Calu3 (cell line): ENCODE measurements around the gene USP48. TPM values are rescaled to one million over a fixed set of nuclear protein-coding genes. Genes with fewer than 3 reads are reported as not detected.
A peak's percentile ranks its signal among the peaks of the same experiment; 100 is the strongest.

Experiments used
- BruUV-seq: library from RNA; stranded (reverse); fragments of 400-500 nt; replicated peaks from 2 replicates; lab custom pipeline; 2021; lab: Mats Ljungman, UMichigan
- CTCF ChIA-PET: fragments of 300-600 bp; sonication (Branson Sonifier 250); formaldehyde crosslinking; loops from one replicate; lab custom pipeline; 2022; ENCODE audit warnings: antibody characterized with exemption; lab: Charles Lee
- DNase-seq: peaks from one replicate; pipeline ENCODE4 v3.0.0; 2022
- H3K27ac Mint-ChIP-seq: one replicate; pipeline ENCODE4 v1.8.0; 2022; ENCODE audit warnings: mixed read lengths; ENCODE audit not compliant: unreplicated experiment
- H3K27me3 Mint-ChIP-seq: one replicate; pipeline ENCODE4 v1.8.0; 2022; ENCODE audit warnings: mixed read lengths; ENCODE audit not compliant: unreplicated experiment
- H3K36me3 Mint-ChIP-seq: one replicate; pipeline ENCODE4 v1.8.0; 2022; ENCODE audit warnings: mild to moderate bottlenecking, moderate library complexity, mixed read lengths; ENCODE audit not compliant: insufficient read depth, unreplicated experiment
- H3K4me1 Mint-ChIP-seq: one replicate; pipeline ENCODE4 v1.8.0; 2022; ENCODE audit warnings: mild to moderate bottlenecking, low read depth, mixed read lengths; ENCODE audit not compliant: unreplicated experiment
- H3K4me3 Mint-ChIP-seq: one replicate; pipeline ENCODE4 v1.8.0; 2022; ENCODE audit warnings: mild to moderate bottlenecking, low read depth, moderate library complexity, mixed read lengths; ENCODE audit not compliant: unreplicated experiment
- H3K9me3 Mint-ChIP-seq: one replicate; pipeline ENCODE4 v1.8.0; 2022; ENCODE audit warnings: low read depth, mixed read lengths; ENCODE audit not compliant: unreplicated experiment
- CTCF ChIP-seq: fragments of 200-600 bp; IDR thresholded peaks from one replicate; pipeline ENCODE4 v1.8.0; 2022; ENCODE audit warnings: antibody characterized with exemption; ENCODE audit not compliant: unreplicated experiment
- intact Hi-C: fragments of 100-400 bp; cut with micrococcal nuclease; formaldehyde crosslinking; loops from one replicate; pipeline ENCODE4 v1.10.0; 2022; ENCODE audit not compliant: unreplicated experiment
- total RNA-seq: library from RNA; stranded (reverse); gene quantifications from 2 replicates; pipeline ENCODE4 v1.2.3, GENCODE V29; 2022

The USP48 gene
- total RNA-seq, 1 experiment from 2014 or later, result 56.6 TPM

- no peaks in the 10 kb centered on the region for H3K4me1 Mint-ChIP-seq
- H3K4me3 Mint-ChIP-seq, result no peak overlapping the region
- DNase-seq, result no peak
- TF ChIP-seq CTCF, result no peak
- BruUV-seq, result no TSS peak
- no peaks in the 10 kb centered on the region for H3K27me3 Mint-ChIP-seq
- intact Hi-C loops, result no loop called here
- CTCF ChIA-PET, result no interaction called here
- H3K36me3 Mint-ChIP-seq, result peaks cover 25% of the 10 kb centered on the region
- H3K9me3 Mint-ChIP-seq, result no peaks in the 10 kb centered on the region
- H3K27ac Mint-ChIP-seq, result no peak overlapping the region
Observed at GRCh38 chr1:21672478-21673276, 110.3 kb downstream of the USP48 start.

- BruUV-seq, result no TSS peak
- no peak overlapping the region for H3K27ac Mint-ChIP-seq
- CTCF ChIA-PET, result interaction anchor here (0.6 kb wide), 1 partner anchor 376 kb away, joined by 4 read pairs; no protein-coding TSS in a partner anchor
- no peaks in the 10 kb centered on the region for H3K9me3 Mint-ChIP-seq
- intact Hi-C loops, result no loop called here
- no peaks in the 10 kb centered on the region for H3K4me1 Mint-ChIP-seq
- peaks cover 25% of the 10 kb centered on the region for H3K36me3 Mint-ChIP-seq
- no peak for TF ChIP-seq CTCF
- DNase-seq, result no peak
- H3K4me3 Mint-ChIP-seq, result no peak overlapping the region
- H3K27me3 Mint-ChIP-seq, result no peaks in the 10 kb centered on the region
Observed at GRCh38 chr1:21671915-21672314, 111.0 kb downstream of the USP48 start.

DNA sequence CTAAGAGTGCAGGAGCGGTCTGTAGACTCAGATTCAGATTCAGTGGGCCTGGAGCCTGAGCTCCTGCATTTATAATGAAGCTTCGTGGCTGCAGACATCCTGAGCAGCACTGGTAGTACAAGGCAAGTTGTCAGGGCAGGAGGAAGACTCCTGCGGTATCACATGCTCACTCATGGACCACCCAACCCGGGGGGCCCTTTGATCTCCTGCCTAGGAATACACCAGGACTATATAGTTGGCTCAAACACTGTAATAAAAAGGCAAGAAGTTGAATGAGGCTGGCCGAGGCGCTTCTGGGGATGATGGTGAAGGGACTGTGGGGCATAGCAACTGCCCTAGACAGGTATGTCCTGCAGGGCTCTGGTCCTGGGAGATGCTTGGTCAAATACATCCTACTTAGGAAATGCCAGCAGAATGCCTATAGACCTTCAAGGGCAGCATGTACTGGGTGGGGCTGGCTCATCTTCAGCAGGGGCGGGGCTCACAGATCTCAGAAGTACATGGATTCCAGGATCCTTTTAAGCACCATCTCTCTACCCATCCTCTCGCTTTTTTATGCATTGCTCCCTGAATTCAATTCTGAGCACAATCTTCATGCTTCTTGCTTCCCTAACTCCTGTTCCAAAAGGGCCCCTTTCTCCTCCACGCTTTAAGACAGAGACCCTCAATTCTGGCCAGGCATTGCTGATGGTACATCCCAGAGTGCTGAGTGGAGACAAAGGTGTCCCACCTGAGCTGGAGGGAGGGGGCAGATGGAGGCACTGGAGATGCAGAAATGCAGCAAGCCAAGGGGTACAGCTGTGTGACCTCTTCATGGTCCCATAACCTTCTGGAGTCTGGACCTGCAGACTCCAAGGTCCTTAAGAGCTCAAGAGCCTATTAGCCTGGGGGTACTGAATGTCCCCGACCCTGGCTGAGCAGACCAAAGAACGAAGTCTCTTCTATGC lies 111.7 kb downstream of the USP48 start:
- BruUV-seq, result no TSS peak
- no peaks in the 10 kb centered on the region for H3K9me3 Mint-ChIP-seq
- CTCF ChIA-PET, result interaction anchor here (0.6 kb wide), 1 partner anchor 377 kb away, joined by 4 read pairs; no protein-coding TSS in a partner anchor
- intact Hi-C loops, result no loop called here
- no peaks in the 10 kb centered on the region for H3K4me1 Mint-ChIP-seq
- no peak for DNase-seq
- H3K27me3 Mint-ChIP-seq, result no peaks in the 10 kb centered on the region
- no peak overlapping the region for H3K27ac Mint-ChIP-seq
- H3K4me3 Mint-ChIP-seq, result no peak overlapping the region
- peaks cover 25% of the 10 kb centered on the region for H3K36me3 Mint-ChIP-seq
- no peak for TF ChIP-seq CTCF

DNA sequence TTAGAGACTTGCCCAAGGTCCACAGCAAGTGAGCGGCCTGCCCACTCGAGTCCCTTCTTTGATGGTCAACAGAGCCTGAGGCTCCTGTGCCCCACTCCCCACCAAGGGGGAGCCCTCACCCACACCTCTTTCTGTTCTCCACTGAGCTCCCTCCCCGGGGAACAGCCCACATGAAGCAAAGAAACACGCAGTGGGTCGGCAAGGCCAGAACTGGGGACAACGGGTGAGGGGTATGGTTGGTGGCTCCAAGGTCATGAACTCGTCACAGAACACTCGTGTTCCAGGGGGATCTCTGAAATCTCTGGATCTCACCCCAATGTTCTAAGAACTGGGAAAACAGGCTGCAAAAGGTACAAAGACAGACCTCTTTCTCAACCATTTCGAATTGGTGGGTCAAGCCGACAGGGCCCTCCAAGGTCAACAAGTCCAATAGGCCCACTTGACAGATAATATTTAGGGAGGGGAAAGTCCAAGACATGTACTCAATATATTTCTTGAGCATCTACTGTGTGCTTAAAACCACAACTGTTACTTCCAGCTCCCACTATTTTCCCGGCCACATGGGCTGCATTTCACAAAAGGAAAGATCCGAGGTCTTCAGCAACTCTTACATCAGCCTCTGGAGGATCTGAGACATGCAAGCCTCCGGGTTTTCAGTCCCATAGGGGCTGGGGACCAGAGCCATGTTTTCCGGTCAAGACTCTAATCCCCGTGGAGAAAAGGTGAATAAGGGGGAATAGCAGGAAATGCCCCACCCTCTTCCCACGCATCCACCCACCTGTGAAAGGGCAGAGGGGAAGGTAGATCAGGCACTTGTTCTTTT lies 112.7 kb downstream of the USP48 start:
- intact Hi-C loops, result no loop called here
- H3K27me3 Mint-ChIP-seq, result no peaks in the 10 kb centered on the region
- H3K27ac Mint-ChIP-seq, result no peak overlapping the region
- H3K36me3 Mint-ChIP-seq, result peaks cover 24% of the 10 kb centered on the region
- H3K4me3 Mint-ChIP-seq, result peak overlapping the region; percentile 56
- H3K4me1 Mint-ChIP-seq, result peaks cover 7% of the 10 kb centered on the region
- CTCF ChIA-PET, result no interaction called here
- DNase-seq, result no peak
- BruUV-seq, result no TSS peak
- TF ChIP-seq CTCF, result no peak
- H3K9me3 Mint-ChIP-seq, result no peaks in the 10 kb centered on the region
